NT2/D1 (cell line): ENCODE results near the gene RFT1.
"Not testable (repeated sequence)": the region's sequence is repeated elsewhere in the genome, so short reads cannot be mapped to it uniquely, and the experiment has no call there.

Source experiments
- SUZ12 ChIP-seq: IDR thresholded peaks from 2 replicates; pipeline ENCODE4 v1.6.1; 2011; ENCODE audit not compliant: insufficient read length, insufficient read depth; ENCODE audit errors: extremely low read depth
- YY1 ChIP-seq: IDR thresholded peaks from 2 replicates; pipeline ENCODE4 v1.6.1; 2011; ENCODE audit not compliant: insufficient read length, insufficient read depth
- ZNF274 ChIP-seq: IDR thresholded peaks from 2 replicates; pipeline ENCODE4 v1.6.1; 2011; ENCODE audit warnings: mild to moderate bottlenecking, low read depth, low read length

- TF ChIP-seq YY1, ZNF274, SUZ12: not testable (repeated sequence)
Measured at GRCh38 chr3:53054233-53054632, 76.0 kb downstream of the RFT1 start.
